Neuronal stem cell (in vitro differentiated cells): Measurements from ENCODE around the gene SNRNP40.

Experiments
- DNase-seq: peaks from one replicate; pipeline ENCODE4 v3.0.0-alpha.2; 2013; ENCODE audit warnings: low spot score
- H2AFZ ChIP-seq: one replicate; pipeline ENCODE4 v1.6.1; 2013; ENCODE audit warnings: mild to moderate bottlenecking, low read length, inconsistent platforms
- H2AK5ac ChIP-seq: 2 replicates; pipeline ENCODE4 v1.6.1; 2013; ENCODE audit warnings: low read depth, mild to moderate bottlenecking, inconsistent platforms, low read length, moderate library complexity, mixed read lengths
- H2BK120ac ChIP-seq: 2 replicates; pipeline ENCODE4 v1.6.1; 2013; ENCODE audit warnings: low read depth, mild to moderate bottlenecking, inconsistent platforms, low read length, moderate library complexity, mixed read lengths
- H2BK12ac ChIP-seq: one replicate; pipeline ENCODE4 v1.6.1; 2013; ENCODE audit warnings: low read length, inconsistent platforms
- H2BK15ac ChIP-seq: 2 replicates; pipeline ENCODE4 v1.6.1; 2013; ENCODE audit warnings: mild to moderate bottlenecking, low read length, inconsistent platforms, mixed read lengths
- H2BK5ac ChIP-seq: one replicate; pipeline ENCODE4 v1.6.1; 2013; ENCODE audit warnings: inconsistent platforms, mild to moderate bottlenecking, low read length, moderate library complexity
- H3K14ac ChIP-seq: one replicate; pipeline ENCODE4 v1.6.1; 2013; ENCODE audit warnings: low read length, inconsistent platforms
- H3K18ac ChIP-seq: 2 replicates; pipeline ENCODE4 v1.6.1; 2013; ENCODE audit warnings: low read length, inconsistent platforms
- H3K23ac ChIP-seq: 2 replicates; pipeline ENCODE4 v1.6.1; 2013; ENCODE audit warnings: low read depth, mild to moderate bottlenecking, mixed read lengths, low read length, inconsistent platforms; ENCODE audit not compliant: poor library complexity
- H3K27ac ChIP-seq: replicated peaks from 3 replicates; pipeline ENCODE4 v1.5.1; 2013; ENCODE audit warnings: low read length, inconsistent platforms
- H3K27me3 ChIP-seq, 3 experiments: 2 replicates each; pipeline ENCODE4 v1.6.1; 2013; ENCODE audit warnings: low read length in 3 of 3, mild to moderate bottlenecking in 2 of 3, inconsistent platforms in 1 of 3, low read depth in 1 of 3, mixed read lengths in 1 of 3, moderate library complexity in 1 of 3; ENCODE audit not compliant: control insufficient read depth in 3 of 3, insufficient read depth in 3 of 3
- H3K36me3 ChIP-seq, 2 donors: replicated peaks in 1 of 2; 2 replicates each; pipeline ENCODE4 v1.6.1; 2013; ENCODE audit warnings: low read length in 2 of 2; ENCODE audit not compliant: control insufficient read depth in 2 of 2, insufficient read depth in 2 of 2
- H3K4ac ChIP-seq: 2 replicates; pipeline ENCODE4 v1.6.1; 2013; ENCODE audit warnings: inconsistent platforms, mild to moderate bottlenecking, low read length, moderate library complexity
- H3K4me1 ChIP-seq, 2 donors: 1 replicate in 1 of 2; 2 replicates in 1 of 2; pipeline ENCODE4 v1.6.1; 2013; ENCODE audit warnings: low read length in 2 of 2, low read depth in 1 of 2; ENCODE audit not compliant: control insufficient read depth in 2 of 2, insufficient read depth in 1 of 2
- H3K4me2 ChIP-seq: one replicate; pipeline ENCODE4 v1.6.1; 2013; ENCODE audit warnings: mild to moderate bottlenecking, low read length, inconsistent platforms; ENCODE audit not compliant: insufficient read depth, poor library complexity, severe bottlenecking
- H3K4me3 ChIP-seq, 2 donors: 2 replicates each; pipeline ENCODE4 v1.5.1; 2013; ENCODE audit warnings: low read length in 2 of 2, mild to moderate bottlenecking in 2 of 2, inconsistent platforms in 1 of 2, moderate library complexity in 1 of 2
- H3K79me1 ChIP-seq: one replicate; pipeline ENCODE4 v1.6.1; 2013; ENCODE audit warnings: low read depth, mild to moderate bottlenecking, inconsistent platforms, low read length, moderate library complexity
- H3K9ac ChIP-seq: one replicate; pipeline ENCODE4 v1.6.1; 2013; ENCODE audit warnings: mild to moderate bottlenecking, low read depth, low read length, inconsistent platforms; ENCODE audit not compliant: poor library complexity
- H3K9me3 ChIP-seq, 2 donors: replicated peaks in 1 of 2; 2 replicates each; pipeline versions ENCODE3 to v1.6.1; 2013; ENCODE audit warnings: low read length in 2 of 2, mild to moderate bottlenecking in 2 of 2, inconsistent platforms in 1 of 2, low read depth in 1 of 2, mixed read lengths in 1 of 2, moderate library complexity in 1 of 2; ENCODE audit not compliant: control insufficient read depth in 2 of 2, insufficient read depth in 1 of 2
- H4K8ac ChIP-seq: one replicate; pipeline ENCODE4 v1.6.1; 2013; ENCODE audit warnings: low read depth, mild to moderate bottlenecking, inconsistent platforms, low read length, moderate library complexity
- H4K91ac ChIP-seq: one replicate; pipeline ENCODE4 v1.6.1; 2013; ENCODE audit warnings: low read length, low read depth, mild to moderate bottlenecking, inconsistent platforms; ENCODE audit not compliant: poor library complexity
- WGBS, 2 donors: extraction: QIAGEN DNeasy Blood & Tissue Kit; methylation state at CpG; one replicate each; pipeline ENCODE4 v1.1.7; 2013; ENCODE audit warnings: missing lambda C conversion rate in 2 of 2, mixed read lengths in 1 of 2; ENCODE audit not compliant: insufficient read length in 2 of 2, insufficient replicate concordance in 1 of 2; ENCODE audit errors: extremely low coverage in 2 of 2; 5-methylcytosine and 5-hydroxymethylcytosine counted together

The SNRNP40 gene

GRCh38 chr1:31299365-31299764 lies 2.8 kb upstream of the SNRNP40 start:
- Histone ChIP-seq H3K36me3 (peaks cover 5 to 25% of the 10 kb centered on the region in 2 donors), H2BK5ac (no peak overlapping the region), H3K18ac (no peak overlapping the region), H3K4me1 (peaks cover 6 to 8% of the 10 kb centered on the region in 2 donors), H2BK12ac (no peak overlapping the region), H2AK5ac (no peak overlapping the region), H3K27me3 (no peaks in the 10 kb centered on the region), H2BK15ac (no peak overlapping the region), H2AFZ (no peak overlapping the region), H3K27ac (no peak overlapping the region), H4K8ac (no peak overlapping the region), H2BK120ac (no peak overlapping the region), H3K79me1 (peaks cover 10% of the 10 kb centered on the region), H3K23ac (no peak overlapping the region), H4K91ac (no peak overlapping the region), H3K9me3 (no peaks in the 10 kb centered on the region), H3K4me3 (no peak overlapping the region), H3K9ac (no peak overlapping the region), H3K14ac (no peak overlapping the region), H3K4me2 (no peak overlapping the region), H3K4ac (no peak overlapping the region)
- no CpG with 5 or more reads among the region's 1 CpG for WGBS, 2 donors
- DNase-seq, result no peak

DNA sequence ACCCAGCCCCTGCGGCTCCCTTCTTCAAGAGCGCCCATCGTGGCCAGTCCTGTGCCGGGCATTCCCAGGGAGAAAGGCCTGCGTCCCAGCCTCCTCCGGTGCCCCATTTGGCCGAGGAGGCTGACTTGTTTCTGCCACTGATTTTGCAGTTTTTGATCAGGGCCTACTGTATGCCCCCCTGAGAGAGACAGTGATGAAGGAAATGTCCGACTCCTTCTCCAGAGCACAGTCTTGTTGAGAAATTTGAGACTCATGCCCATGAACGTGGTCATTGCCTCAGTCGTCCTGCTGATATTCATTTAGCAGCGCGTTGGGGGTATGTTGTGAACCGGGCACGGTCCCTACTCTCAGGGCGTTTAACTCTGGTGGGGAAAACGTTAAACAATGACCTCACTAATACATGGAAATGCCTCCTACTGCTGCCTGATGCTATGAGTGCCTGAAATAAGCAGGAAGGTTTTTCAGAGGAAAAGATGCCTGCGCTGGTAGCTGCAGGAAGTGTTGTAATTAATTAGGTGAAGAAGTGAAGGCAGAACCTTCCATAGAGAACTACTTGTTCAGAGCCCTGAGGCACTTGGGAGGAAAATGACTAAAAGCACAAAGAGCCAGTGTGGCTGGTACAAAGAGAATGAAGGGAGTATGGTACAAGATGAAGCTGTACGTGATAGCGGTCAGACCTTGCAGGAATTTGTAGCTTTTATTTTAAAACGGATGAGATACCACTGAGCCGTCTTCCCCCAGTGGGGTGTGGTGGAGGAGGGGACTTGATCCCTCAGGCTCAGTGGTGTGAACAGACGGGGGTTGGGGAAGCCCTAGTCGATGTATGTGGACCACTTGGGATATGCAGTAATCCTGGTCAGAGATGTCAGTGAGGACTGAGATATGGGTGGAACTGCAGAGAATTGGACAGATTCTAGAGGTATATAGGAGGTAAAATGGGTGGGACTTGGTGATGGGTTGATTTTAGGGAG lies 974 bp upstream of the SNRNP40 start:
- no peak overlapping the region for H2BK12ac ChIP-seq
- WGBS, 2 donors, result no CpG with 5 or more reads among the region's 23 CpGs

DNA sequence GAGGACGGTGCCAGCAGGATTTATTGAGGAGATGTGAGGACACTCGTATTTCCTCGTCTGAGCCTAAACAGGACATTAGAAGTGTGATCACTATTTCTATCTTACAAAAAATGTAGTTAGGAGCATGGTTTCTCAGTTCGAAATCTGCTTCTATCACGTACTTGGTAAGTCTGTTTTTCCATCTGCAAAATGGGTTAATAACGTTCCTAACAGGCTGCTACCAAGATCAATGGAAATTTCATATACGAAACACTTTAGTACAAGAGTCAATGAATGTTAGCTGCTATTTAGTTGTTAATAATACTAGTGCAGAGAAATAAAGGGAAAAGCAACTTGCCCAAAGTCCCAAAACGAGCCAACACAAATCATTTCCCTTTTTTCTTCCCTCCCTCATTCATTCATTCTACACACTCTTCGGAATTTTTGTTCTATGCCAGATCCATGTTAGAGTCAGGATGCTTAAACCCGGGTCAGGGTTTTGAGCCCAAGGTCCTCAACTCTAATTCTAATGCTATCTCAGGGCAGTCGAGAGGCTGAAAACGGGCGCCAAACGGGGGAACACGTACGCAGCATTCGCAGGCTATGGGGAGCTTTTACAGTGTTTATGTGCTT lies 608 bp downstream of the SNRNP40 start:
- Histone ChIP-seq H3K23ac (no peak overlapping the region), H3K18ac (peak overlapping the region; percentile 80), H2BK15ac (no peak overlapping the region), H4K8ac (no peak overlapping the region), H2BK120ac (no peak overlapping the region), H3K4me2 (peak overlapping the region; percentile 53), H3K14ac (peak overlapping the region; percentile 65), H3K36me3 (peaks cover 18 to 46% of the 10 kb centered on the region in 2 donors), H3K27ac (peak overlapping the region; percentile 30), H3K4me3 (peak overlapping the region; percentile 87 to 98), H3K9me3 (no peaks in the 10 kb centered on the region), H4K91ac (no peak overlapping the region), H3K9ac (peak overlapping the region; percentile 92), H3K4me1 (peaks cover 6 to 8% of the 10 kb centered on the region in 2 donors), H2BK5ac (no peak overlapping the region), H3K4ac (peak overlapping the region; percentile 30), H2AFZ (peak overlapping the region; percentile 87), H2BK12ac (no peak overlapping the region), H2AK5ac (no peak overlapping the region), H3K79me1 (peaks cover 10% of the 10 kb centered on the region), H3K27me3 (no peaks in the 10 kb centered on the region)
- no CpG with 5 or more reads among the region's 17 CpGs for WGBS, 2 donors
- no peak for DNase-seq

More for the DNA sequence above, 974 bp upstream of the SNRNP40 start:
- Histone ChIP-seq H2AFZ (peak overlapping the region; percentile 78), H4K8ac (no peak overlapping the region), H3K4me2 (peak overlapping the region; percentile 90), H2BK15ac (peak overlapping the region; percentile 20), H3K27me3 (no peaks in the 10 kb centered on the region), H3K4me3 (peak overlapping the region; percentile 87 to 89), H3K9me3 (no peaks in the 10 kb centered on the region), H2BK120ac (no peak overlapping the region), H4K91ac (no peak overlapping the region), H3K36me3 (peaks cover 10 to 34% of the 10 kb centered on the region in 2 donors), H3K14ac (peak overlapping the region; percentile 32), H3K18ac (peak overlapping the region; percentile 48), H2AK5ac (peak overlapping the region; percentile 35), H3K9ac (peak overlapping the region; percentile 98), H3K4ac (no peak overlapping the region), H3K79me1 (peaks cover 10% of the 10 kb centered on the region), H3K4me1 (peaks cover 6 to 8% of the 10 kb centered on the region in 2 donors), H3K27ac (peak overlapping the region; percentile 59), H2BK5ac (peak overlapping the region; percentile 72), H3K23ac (peak overlapping the region; percentile 81)
- DNase-seq, result peak; percentile 1

DNA sequence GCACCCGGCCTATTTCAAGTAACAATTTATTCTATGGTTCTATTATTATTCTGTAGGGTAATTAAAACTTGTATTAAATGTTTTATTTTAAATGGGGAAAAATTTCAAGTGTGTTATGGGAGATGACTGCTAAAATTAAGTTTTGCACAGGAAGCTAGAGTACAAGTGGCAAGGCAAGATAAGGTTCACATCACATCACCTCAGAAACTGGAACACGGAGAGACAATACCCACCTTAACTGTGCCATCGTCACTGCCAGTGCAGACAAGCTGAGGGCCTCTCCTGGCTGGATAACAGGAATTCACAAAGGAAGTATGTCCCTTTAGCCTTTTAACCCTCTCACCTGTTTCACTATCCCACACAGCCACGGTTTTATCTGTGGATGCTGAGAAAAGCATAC lies 7.6 kb downstream of the SNRNP40 start:
- H3K4me2 ChIP-seq, result no peak overlapping the region
- H3K9ac ChIP-seq, result no peak overlapping the region
- peaks cover 25 to 99% of the 10 kb centered on the region in 2 donors for H3K36me3 ChIP-seq
- H4K8ac ChIP-seq, result no peak overlapping the region
- no peak overlapping the region for H2BK12ac ChIP-seq
- H3K23ac ChIP-seq, result no peak overlapping the region
- no CpG with 5 or more reads among the region's 4 CpGs for WGBS, 2 donors
- peaks cover 2% of the 10 kb centered on the region for H3K79me1 ChIP-seq
- no peak for DNase-seq
- no peak overlapping the region for H3K14ac ChIP-seq
- no peak overlapping the region for H3K4me3 ChIP-seq
- no peak overlapping the region for H2BK15ac ChIP-seq
- H3K27ac ChIP-seq, result no peak overlapping the region
- no peaks in the 10 kb centered on the region for H3K4me1 ChIP-seq
- no peaks in the 10 kb centered on the region for H3K9me3 ChIP-seq
- no peak overlapping the region for H4K91ac ChIP-seq
- H2BK120ac ChIP-seq, result no peak overlapping the region
- no peak overlapping the region for H3K18ac ChIP-seq
- H2AFZ ChIP-seq, result no peak overlapping the region
- no peak overlapping the region for H3K4ac ChIP-seq
- no peak overlapping the region for H2AK5ac ChIP-seq
- H3K27me3 ChIP-seq, result no peaks in the 10 kb centered on the region
- H2BK5ac ChIP-seq, result no peak overlapping the region
